GM12873 (cell line): Measurements from ENCODE around the gene ICAM4.

Experiments used
- TF ChIP-seq, protein P1 (sequence below): IDR thresholded peaks from 2 replicates; pipeline ENCODE4 v1.5.1; 2012; ENCODE audit warnings: low read depth, mild to moderate bottlenecking, moderate library complexity, low read length, control low read depth; ENCODE audit not compliant: insufficient read depth; ENCODE audit errors: missing control alignments

ICAM4 gene

DNA sequence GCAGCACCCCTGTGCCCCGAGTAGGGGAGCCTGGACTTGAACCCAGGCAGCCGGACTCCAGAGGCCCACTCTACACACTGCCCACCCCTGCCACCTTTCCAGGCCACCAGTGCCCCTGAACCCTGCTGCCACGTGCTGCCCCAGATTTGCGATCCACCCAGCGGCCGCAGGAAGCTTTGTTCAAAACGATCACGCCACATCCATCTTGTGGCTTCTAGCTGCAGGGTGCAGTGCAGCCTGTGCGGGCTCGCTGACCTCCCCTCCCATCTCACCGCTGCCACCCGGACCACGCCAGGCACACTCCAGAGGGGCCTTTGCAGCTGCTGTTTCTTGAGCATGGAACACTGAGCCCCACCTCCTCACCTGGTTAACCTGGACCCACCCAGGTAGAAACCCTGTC lies 42.8 kb downstream of the ICAM4 start:
- TF ChIP-seq, protein P1, sequence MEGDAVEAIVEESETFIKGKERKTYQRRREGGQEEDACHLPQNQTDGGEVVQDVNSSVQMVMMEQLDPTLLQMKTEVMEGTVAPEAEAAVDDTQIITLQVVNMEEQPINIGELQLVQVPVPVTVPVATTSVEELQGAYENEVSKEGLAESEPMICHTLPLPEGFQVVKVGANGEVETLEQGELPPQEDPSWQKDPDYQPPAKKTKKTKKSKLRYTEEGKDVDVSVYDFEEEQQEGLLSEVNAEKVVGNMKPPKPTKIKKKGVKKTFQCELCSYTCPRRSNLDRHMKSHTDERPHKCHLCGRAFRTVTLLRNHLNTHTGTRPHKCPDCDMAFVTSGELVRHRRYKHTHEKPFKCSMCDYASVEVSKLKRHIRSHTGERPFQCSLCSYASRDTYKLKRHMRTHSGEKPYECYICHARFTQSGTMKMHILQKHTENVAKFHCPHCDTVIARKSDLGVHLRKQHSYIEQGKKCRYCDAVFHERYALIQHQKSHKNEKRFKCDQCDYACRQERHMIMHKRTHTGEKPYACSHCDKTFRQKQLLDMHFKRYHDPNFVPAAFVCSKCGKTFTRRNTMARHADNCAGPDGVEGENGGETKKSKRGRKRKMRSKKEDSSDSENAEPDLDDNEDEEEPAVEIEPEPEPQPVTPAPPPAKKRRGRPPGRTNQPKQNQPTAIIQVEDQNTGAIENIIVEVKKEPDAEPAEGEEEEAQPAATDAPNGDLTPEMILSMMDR = no peak

DNA sequence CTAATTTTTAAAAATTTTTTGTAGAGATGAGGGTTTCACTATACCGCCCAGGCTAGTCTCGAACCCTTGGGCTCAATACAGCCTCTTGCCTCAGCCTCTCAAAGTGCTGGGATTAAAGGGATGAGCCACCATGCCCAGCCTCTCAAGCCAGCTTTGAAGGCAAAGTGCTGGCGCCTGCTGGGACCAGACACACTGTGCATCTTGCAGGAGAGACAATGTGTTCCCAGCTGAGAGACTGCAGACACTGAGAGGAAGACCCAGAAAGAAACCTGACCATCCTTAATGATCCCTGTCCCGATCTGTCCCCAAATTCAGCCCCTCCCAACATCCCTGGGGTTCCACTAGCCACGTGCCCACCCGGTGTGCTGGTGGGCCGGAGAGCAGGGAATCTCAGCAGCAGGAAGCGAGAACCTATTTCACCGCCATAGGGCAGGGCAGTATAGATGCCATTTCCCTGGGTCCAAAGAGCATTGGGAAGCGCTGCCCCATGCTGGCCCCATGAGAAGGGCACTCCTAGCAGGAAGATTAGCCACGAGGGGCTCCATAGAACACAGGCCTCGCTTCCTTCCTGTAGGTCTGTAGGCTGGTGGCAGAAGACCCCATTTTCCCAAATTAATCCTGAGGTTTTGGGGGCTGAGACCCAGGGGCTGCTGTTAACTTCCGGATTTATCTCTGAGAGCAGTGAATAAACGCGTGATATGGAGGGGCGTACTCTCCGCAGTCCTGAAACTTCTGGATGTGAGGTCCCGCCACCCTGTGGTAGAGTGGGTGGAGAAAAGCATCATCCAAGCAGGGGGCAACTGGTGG lies 45.6 kb downstream of the ICAM4 start:
- TF ChIP-seq, protein P1 = no peak

DNA sequence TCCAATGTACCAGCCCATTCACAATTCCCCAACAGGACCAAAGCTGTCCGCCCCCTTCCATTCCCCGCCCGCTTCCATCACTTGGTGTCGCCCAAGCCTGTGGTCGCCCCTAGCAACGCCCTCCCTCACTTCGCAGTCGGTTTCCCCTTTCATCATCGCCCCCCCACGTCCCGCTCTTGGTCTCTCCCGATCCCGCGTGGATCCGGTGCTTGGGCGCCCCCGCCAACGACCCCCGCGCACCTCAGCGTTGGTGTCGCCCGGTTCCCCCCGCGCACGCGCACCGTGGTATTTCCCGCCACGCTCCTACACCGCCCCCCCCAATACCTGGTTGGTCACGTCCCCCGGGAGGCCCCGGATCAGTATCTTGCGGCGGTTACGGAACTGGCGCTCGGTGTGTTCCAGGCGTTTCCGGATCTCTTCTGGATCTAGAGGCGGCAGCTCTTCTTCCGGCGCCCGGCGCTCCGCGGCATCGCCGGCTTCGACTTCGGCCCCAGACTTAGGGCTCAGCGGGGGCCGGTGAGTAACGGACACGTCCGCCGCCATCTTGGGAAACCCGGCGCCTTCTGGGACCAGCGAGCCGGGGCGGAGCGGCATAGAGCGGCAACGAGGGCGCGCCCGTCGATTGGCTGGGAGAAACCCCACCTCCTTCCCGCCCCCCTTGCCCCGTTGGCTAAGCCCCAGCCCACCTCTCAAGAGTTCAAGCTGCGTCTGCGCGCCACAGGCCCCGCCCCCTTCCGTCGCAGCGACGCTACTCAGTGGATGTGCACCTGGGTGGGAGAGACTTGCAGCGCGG lies 46.4 kb downstream of the ICAM4 start, which contains the start of gene RAVER1:
Gene RAVER1, minus strand, starts transcription at position 565 of the 793 bp plus-strand sequence. Its CDS starts 22 bp downstream, at position 543.
- TF ChIP-seq, protein P1 = no peak

DNA sequence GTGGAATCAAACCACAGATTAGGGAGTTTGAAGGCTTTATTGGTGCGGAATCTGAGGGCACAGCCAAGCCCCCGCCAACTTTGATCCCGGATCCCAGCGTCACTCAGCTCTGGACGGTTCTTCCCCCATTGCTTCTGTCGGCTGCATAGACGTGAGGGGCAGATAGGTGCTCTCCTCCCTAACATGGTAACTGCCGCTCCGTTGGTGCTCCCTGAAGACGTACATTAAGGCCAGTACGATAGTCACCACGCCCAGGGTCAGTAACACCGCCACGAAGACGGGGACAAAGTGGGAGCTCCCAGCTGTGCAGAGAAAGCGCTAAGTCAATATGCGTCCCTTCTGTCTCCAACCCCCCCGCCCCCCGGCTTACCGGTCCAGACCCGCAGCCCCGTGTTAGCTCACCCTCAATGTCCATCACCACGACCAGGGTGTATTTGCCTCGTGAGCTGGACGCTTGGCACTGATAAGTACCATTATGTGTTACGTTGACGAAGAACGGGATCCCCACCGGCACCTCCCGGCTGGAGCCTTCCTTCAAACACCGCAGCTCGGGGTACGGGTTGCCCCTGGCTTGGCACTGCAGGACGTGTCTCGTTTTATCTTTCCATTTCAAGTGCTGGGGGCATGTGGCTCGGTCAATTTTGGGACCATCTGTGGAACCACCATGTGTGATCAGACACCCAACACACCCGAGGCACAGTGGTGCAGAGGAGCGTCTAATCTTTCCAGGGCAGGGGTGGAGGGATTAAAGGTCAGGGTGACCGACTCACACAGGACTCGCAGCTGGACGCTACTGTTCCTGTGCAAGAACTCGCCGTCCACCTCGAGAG lies 47.2 kb downstream of the ICAM4 start:
- TF ChIP-seq, protein P1 = no peak

DNA sequence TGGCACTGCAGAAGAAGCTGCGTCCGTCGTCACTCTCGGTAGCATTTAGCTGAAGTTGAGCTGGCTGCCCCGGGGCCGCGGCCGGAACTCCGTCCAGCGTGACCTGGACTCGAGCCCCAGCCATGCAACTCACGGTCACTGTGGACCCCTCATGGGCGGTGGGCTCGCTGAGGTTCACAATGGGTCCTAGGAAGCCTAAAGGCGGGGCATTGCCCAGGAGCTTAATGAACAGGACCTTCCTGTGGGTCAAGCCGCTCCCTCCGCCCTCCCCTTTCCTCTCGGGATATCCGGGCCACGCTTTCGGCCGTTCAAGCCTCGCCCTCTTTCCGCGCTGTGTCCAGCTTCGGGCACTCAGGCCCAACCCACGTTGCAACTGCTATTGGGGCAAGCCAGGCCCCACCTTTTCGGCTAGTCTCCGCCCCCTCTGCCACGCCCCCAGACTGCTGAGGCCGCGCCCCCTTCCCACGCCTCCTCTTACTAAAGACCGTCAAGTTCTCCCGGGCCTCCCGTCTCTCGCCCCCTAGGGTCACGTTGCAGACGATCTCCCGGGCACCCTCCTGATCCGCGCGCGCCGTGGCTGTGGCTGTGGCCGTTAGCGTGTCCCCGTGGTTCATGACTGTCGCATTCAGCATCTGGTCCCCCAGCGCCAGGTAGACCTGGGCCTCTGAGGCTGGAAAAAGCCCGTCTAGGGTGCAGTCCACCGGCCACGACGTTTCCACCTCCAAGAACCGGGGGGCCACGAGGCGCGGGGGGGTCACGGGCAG lies 48.0 kb downstream of the ICAM4 start:
- TF ChIP-seq, protein P1 = no peak

DNA sequence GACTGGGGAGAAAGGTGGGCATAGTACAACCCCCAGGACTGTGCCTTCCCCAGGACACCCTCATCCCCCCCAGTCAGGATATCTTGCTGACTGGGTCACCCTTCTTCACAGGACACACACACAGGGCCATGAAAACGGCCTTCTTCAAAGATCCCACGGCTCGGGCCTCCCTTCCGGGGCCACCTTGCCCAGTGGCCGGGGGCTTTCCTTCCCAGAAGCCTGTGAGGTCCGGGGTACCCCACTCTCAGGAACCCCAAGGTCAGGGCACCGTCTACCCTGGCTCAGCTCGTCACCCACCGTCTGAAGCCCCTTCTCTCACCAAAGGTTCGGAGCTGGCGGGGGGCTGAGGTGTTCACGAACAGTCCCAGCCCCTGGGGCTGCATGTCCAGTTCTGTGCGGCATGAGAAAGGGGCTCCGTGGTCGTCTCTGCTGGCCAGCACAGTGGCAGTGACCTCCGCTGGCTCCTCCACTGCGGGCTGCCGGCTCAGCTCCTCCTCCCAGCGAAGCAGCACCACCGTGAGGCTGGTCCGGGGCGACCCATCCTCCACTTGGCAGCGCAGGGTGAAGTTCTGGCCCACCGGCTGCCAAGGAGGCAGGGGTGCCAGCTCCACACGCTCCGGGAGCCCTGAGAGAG lies 48.7 kb downstream of the ICAM4 start:
- TF ChIP-seq, protein P1 = no peak
